HL-60/S4 treated with phorbol 12-myristate 13-acetate at 8.2 ng/mL for 4 days and 3 days (cell line): ENCODE measurements around the gene ACSM5.
"Not testable (repeated sequence)": the region's sequence is repeated elsewhere in the genome, so short reads cannot be mapped to it uniquely, and the experiment has no call there.

Experiments
- in situ Hi-C: fragments of 300-500 bp; cut with MboI; formaldehyde crosslinking; loops from 2 replicates; pipeline ENCODE4 v1.15.0; 2022; ENCODE audit warnings: low sequenced_read_pairs

The ACSM5 gene

GRCh38 chr16:20441859-20442258 is 32.5 kb downstream of the ACSM5 start:
- in situ Hi-C loops, result not testable (repeated sequence)

GRCh38 chr16:20446652-20447393 is 37.5 kb downstream of the ACSM5 start:
- in situ Hi-C loops, result not testable (repeated sequence)

- in situ Hi-C loops, result not testable (repeated sequence)
Observed at GRCh38 chr16:20451364-20451763, 42.0 kb downstream of the ACSM5 start, which contains the start of gene ACSM2A. Gene ACSM2A, plus strand, starts transcription at chr16:20451521. Its CDS starts 8,594 bp downstream, at chr16:20460115.

- in situ Hi-C loops, result not testable (repeated sequence)
Observed at GRCh38 chr16:20453633-20454032, 44.3 kb downstream of the ACSM5 start.

GRCh38 chr16:20459227-20459626 is 49.9 kb downstream of the ACSM5 start:
- in situ Hi-C loops, result not testable (repeated sequence)

- in situ Hi-C loops, result not testable (repeated sequence)
Observed at GRCh38 chr16:20460313-20460712, 51.0 kb downstream of the ACSM5 start.

- in situ Hi-C loops, result not testable (repeated sequence)
Observed at GRCh38 chr16:20468954-20469353, 59.6 kb downstream of the ACSM5 start.

- in situ Hi-C loops, result not testable (repeated sequence)
Observed at GRCh38 chr16:20469930-20470329, 60.6 kb downstream of the ACSM5 start.

GRCh38 chr16:20470732-20471131 is 61.4 kb downstream of the ACSM5 start:
- in situ Hi-C loops, result not testable (repeated sequence)

- in situ Hi-C loops, result not testable (repeated sequence)
Observed at GRCh38 chr16:20477188-20477744, 67.9 kb downstream of the ACSM5 start.

GRCh38 chr16:20483989-20484388 is 74.7 kb downstream of the ACSM5 start:
- in situ Hi-C loops, result not testable (repeated sequence)

GRCh38 chr16:20484726-20485125 is 75.4 kb downstream of the ACSM5 start:
- in situ Hi-C loops, result no loop called here

GRCh38 chr16:20485408-20485807 is 76.1 kb downstream of the ACSM5 start:
- in situ Hi-C loops, result no loop called here
